ENCODE data around the gene MED31.

Gene MED31

DNA sequence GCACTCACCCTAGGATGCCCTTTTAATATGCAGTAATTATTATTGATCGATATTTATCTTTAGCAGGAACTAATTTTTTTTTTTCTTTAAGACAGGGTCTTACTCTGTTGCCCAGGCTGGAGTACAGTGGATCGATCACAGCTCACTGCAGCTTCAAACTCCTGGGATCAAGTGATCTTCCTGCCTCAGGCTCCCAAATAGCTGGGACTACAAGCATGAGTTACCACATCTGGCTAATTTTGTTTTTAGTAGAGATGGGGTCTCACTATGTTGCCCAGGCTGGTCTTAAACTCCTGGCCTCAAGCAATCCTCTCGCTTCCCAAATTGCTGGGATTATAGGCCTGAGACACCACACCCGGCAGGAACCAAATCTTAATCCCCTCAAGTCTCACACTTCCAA is 40.2 kb downstream of the MED31 start:
- TF ChIP-seq POLR2AphosphoS5 (IDR thresholded peaks at IDR 0.05; ENCODE audit: low read depth, low read length), result no peak
- no peak for TF ChIP-seq SIN3A (IDR thresholded peaks at IDR 0.05; ENCODE audit: borderline replicate concordance, insufficient read depth, low read length)
- no peak for TF ChIP-seq FOXP2 (optimal IDR thresholded peaks at IDR 0.05; ENCODE audit: borderline replicate concordance, extremely low read depth, extremely low read length, insufficient read depth)
- no peak for TF ChIP-seq TAF1 (IDR thresholded peaks at IDR 0.05; ENCODE audit: borderline replicate concordance, insufficient read depth, low read length)
- TF ChIP-seq, protein P1, sequence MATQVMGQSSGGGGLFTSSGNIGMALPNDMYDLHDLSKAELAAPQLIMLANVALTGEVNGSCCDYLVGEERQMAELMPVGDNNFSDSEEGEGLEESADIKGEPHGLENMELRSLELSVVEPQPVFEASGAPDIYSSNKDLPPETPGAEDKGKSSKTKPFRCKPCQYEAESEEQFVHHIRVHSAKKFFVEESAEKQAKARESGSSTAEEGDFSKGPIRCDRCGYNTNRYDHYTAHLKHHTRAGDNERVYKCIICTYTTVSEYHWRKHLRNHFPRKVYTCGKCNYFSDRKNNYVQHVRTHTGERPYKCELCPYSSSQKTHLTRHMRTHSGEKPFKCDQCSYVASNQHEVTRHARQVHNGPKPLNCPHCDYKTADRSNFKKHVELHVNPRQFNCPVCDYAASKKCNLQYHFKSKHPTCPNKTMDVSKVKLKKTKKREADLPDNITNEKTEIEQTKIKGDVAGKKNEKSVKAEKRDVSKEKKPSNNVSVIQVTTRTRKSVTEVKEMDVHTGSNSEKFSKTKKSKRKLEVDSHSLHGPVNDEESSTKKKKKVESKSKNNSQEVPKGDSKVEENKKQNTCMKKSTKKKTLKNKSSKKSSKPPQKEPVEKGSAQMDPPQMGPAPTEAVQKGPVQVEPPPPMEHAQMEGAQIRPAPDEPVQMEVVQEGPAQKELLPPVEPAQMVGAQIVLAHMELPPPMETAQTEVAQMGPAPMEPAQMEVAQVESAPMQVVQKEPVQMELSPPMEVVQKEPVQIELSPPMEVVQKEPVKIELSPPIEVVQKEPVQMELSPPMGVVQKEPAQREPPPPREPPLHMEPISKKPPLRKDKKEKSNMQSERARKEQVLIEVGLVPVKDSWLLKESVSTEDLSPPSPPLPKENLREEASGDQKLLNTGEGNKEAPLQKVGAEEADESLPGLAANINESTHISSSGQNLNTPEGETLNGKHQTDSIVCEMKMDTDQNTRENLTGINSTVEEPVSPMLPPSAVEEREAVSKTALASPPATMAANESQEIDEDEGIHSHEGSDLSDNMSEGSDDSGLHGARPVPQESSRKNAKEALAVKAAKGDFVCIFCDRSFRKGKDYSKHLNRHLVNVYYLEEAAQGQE (IDR thresholded peaks at IDR 0.05; ENCODE audit: insufficient read depth in 1 of 2, low read depth in 2 of 2, low read length in 2 of 2), result no peak

DNA sequence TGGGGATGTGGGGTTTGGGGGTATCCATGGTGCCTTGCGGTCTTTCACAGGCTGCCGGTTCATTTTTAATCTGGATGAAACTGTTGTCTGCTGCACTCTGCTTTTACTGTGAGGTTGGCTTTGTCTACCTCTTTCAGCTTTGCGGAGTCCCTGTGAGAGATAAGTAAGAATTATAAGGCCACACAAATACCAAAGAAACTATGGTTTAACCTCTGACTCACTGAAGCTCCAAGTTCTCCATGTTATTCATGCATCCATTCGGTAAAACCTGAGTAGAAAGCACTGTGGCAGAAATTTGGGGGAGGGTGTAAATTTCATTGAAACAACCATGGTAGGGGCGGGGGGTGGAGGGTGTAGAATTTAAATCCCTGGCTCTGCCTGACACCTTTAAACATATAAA is 41.4 kb downstream of the MED31 start:
- TF ChIP-seq TAF1 (IDR thresholded peaks at IDR 0.05; ENCODE audit: borderline replicate concordance, insufficient read depth, low read length), result no peak
- TF ChIP-seq, protein P1 (IDR thresholded peaks at IDR 0.05; ENCODE audit: insufficient read depth in 1 of 2, low read depth in 2 of 2, low read length in 2 of 2), result no peak
- TF ChIP-seq POLR2AphosphoS5 (IDR thresholded peaks at IDR 0.05; ENCODE audit: low read depth, low read length), result no peak
- TF ChIP-seq FOXP2 (optimal IDR thresholded peaks at IDR 0.05; ENCODE audit: borderline replicate concordance, extremely low read depth, extremely low read length, insufficient read depth), result no peak
- no peak for TF ChIP-seq SIN3A (IDR thresholded peaks at IDR 0.05; ENCODE audit: borderline replicate concordance, insufficient read depth, low read length)

DNA sequence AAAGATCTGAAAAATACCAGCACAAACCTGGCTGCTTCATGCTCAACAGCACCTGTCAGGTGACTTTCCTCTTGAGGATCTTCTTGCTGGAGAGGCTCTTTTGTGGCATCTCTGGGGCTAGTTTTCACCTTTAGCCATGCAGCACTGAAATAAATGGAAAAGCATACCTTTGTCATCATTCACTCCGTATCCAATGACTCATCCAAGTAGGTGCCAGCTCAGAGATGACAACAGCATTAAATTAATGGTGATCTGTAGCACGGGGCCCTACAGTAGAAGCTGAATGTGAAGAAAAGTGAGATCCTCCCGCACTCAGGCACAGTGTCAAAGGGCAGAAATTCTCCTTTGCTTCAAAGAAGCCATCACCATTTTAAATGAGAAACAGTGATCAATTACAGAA is 43.1 kb downstream of the MED31 start:
- TF ChIP-seq POLR2AphosphoS5 (IDR thresholded peaks at IDR 0.05; ENCODE audit: low read depth, low read length) (no peak), FOXP2 (optimal IDR thresholded peaks at IDR 0.05; ENCODE audit: borderline replicate concordance, extremely low read depth, extremely low read length, insufficient read depth) (no peak)
- TF ChIP-seq, protein P1 (IDR thresholded peaks at IDR 0.05; ENCODE audit: insufficient read depth in 1 of 2, low read depth in 2 of 2, low read length in 2 of 2), result no peak

DNA sequence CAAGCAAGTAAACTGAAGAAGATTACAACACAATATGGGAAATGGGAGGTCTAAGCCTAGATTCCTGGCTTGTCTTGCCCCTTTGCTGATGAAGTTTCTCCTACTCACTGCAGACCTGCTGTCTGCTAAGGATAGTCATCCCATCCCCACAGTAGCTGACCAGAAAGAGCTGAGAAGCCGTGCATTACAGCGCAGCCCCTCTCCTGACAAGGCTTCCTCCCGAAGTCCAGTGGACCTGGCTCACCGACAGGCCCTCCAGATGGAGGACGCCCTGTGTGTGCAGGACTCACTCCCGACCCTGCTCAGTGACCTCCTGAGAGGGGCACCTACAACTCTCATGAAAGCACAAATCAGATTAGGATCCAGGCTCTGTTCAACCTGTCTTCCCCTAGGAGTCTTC is 46.3 kb downstream of the MED31 start:
- no peak for TF ChIP-seq FOXP2 (optimal IDR thresholded peaks at IDR 0.05; ENCODE audit: borderline replicate concordance, extremely low read depth, extremely low read length, insufficient read depth)
- TF ChIP-seq, protein P1 (IDR thresholded peaks at IDR 0.05; ENCODE audit: insufficient read depth in 1 of 2, low read depth in 2 of 2, low read length in 2 of 2), result no peak
- no peak for TF ChIP-seq POLR2AphosphoS5 (IDR thresholded peaks at IDR 0.05; ENCODE audit: low read depth, low read length)
- TF ChIP-seq TAF1 (IDR thresholded peaks at IDR 0.05; ENCODE audit: borderline replicate concordance, insufficient read depth, low read length), result no peak
- no peak for TF ChIP-seq SIN3A (IDR thresholded peaks at IDR 0.05; ENCODE audit: borderline replicate concordance, insufficient read depth, low read length)

DNA sequence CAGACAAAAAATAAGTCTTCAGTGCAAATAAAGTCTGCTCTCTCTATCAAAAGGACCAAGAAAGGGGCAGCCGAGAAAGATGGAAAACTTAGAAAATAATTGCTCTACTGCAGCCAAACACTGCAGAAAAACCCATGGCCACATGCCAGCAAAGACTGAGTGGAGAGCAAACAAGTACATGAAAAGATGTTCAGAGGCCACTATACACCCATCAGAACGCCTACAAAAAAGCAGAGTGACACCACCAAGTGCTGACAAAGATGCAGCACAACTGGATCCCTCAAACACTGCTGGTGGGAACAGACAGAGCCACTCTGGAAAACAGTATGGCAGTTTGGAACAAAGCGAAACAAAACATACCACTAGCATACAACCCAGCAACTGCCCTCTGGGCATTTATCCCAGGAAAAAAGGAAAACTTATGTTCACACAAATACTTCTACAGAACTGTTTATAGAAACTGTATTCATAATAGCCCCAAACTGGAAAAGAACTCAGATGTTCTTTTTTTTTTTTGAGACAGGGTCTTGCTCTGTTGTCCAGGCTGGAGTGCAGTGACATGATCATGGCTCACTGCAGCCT is 47.6 kb downstream of the MED31 start:
- TF ChIP-seq, protein P1 (IDR thresholded peaks at IDR 0.05; ENCODE audit: insufficient read depth in 1 of 2, low read depth in 2 of 2, low read length in 2 of 2), result no peak
- TF ChIP-seq FOXP2 (optimal IDR thresholded peaks at IDR 0.05; ENCODE audit: borderline replicate concordance, extremely low read depth, extremely low read length, insufficient read depth), result no peak
- no peak for TF ChIP-seq SIN3A (IDR thresholded peaks at IDR 0.05; ENCODE audit: borderline replicate concordance, insufficient read depth, low read length)
- TF ChIP-seq TAF1 (IDR thresholded peaks at IDR 0.05; ENCODE audit: borderline replicate concordance, insufficient read depth, low read length), result no peak
- TF ChIP-seq POLR2AphosphoS5 (IDR thresholded peaks at IDR 0.05; ENCODE audit: low read depth, low read length), result no peak
